Activated CD4-positive, alpha-beta T cell treated with anti-CD3 and anti-CD28 coated beads, Interleukin-2, amount 10 ng/mL, durations not matched to agents 7 days and 5 days (primary cell): ENCODE results near the gene COQ8A. TPM values are rescaled to one million over a fixed set of nuclear protein-coding genes. Genes with fewer than 3 reads are reported as not detected.
A peak's percentile ranks its signal among the peaks of the same experiment; 100 is the strongest.

Source experiments
- CTCF ChIA-PET: fragments of 350-600 bp; sonication (Branson Sonifier 250); formaldehyde crosslinking; loops from one replicate; lab custom pipeline; 2021; ENCODE audit warnings: antibody characterized with exemption; lab: Charles Lee
- POLR2A ChIA-PET: fragments of 350-600 bp; sonication (Branson Sonifier 250); formaldehyde crosslinking; loops from one replicate; lab custom pipeline; 2021; ENCODE audit warnings: antibody characterized with exemption; lab: Charles Lee
- DNase-seq: peaks from one replicate; pipeline ENCODE4 v3.0.0-alpha.2; 2020
- H3K27ac Mint-ChIP-seq: one replicate; pipeline ENCODE4 v1.8.0; 2021; ENCODE audit warnings: mild to moderate bottlenecking, moderate library complexity, mixed read lengths
- H3K27me3 Mint-ChIP-seq: one replicate; pipeline ENCODE4 v1.8.0; 2021; ENCODE audit warnings: mixed read lengths
- H3K36me3 Mint-ChIP-seq: one replicate; pipeline ENCODE4 v1.8.0; 2021; ENCODE audit warnings: low read depth, mixed read lengths
- H3K4me1 Mint-ChIP-seq: one replicate; pipeline ENCODE4 v1.8.0; 2021; ENCODE audit warnings: mixed read lengths
- H3K4me3 Mint-ChIP-seq: one replicate; pipeline ENCODE4 v1.8.0; 2021; ENCODE audit warnings: mild to moderate bottlenecking, moderate library complexity, mixed read lengths
- H3K9me3 Mint-ChIP-seq: one replicate; pipeline ENCODE4 v1.8.0; 2021; ENCODE audit warnings: mixed read lengths
- total RNA-seq, 2 experiments: library from RNA; stranded (reverse); gene quantifications; one replicate each; pipeline ENCODE4 v1.2.3, GENCODE V29; 2021

COQ8A gene
- total RNA-seq, 2 experiments from 2014 or later, result 22.6 to 25.5 TPM

DNA sequence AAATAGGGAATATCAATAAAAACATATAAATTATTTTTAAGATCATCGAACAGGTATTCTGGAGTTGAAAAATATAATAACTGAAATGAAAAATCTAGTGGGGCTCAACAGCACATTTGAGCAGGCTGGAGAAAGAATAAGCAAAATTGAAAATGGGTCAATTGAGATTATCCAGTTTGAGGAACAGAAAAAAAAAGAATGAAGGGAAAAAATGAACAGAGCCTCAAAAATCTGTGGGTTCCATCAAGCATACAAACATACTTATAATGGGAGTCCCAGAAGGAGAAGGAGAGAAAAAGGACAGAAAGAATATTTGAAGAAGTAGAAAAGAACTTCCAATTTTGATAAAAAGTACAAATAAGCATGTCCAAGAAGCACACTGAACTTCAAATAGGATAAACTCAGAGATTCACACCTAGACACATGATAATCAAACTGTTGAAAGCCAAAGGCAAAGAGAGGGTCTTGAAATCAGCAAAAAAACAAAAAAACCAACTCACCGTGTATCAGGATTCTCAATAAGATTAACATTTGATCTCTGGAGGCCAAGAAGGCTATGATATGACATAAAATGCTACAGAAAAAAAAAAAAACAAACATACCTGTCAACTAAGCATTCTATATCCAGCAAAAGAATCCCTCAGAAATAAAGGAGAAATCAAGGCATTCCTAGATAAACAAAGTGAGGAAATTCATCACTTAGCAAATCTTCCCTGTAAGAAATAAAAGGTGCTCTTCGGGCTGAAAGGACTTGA is 5.4 kb upstream of the COQ8A start:
- POLR2A ChIA-PET, result no interaction called here
- peaks cover 17% of the 10 kb centered on the region for H3K36me3 Mint-ChIP-seq
- no peak overlapping the region for H3K4me3 Mint-ChIP-seq

GRCh38 chr1:226937940-226938725 is 2.0 kb upstream of the COQ8A start:
- POLR2A ChIA-PET, result interaction anchor here (0.6 kb wide), 2 partner anchors 38 to 491 kb away, joined by 3 read pairs; no protein-coding TSS in a partner anchor
- peaks cover 23% of the 10 kb centered on the region for H3K9me3 Mint-ChIP-seq
- H3K27me3 Mint-ChIP-seq, result peaks cover 1% of the 10 kb centered on the region
- DNase-seq, result no peak
- H3K4me1 Mint-ChIP-seq, result peaks cover 42% of the 10 kb centered on the region
- peaks cover 22% of the 10 kb centered on the region for H3K36me3 Mint-ChIP-seq
- H3K27ac Mint-ChIP-seq, result peak overlapping the region; percentile 98
- CTCF ChIA-PET, result interaction anchor here (0.9 to 1.4 kb wide), 3 partner anchors 9 to 305 kb away, joined by 3 to 4 read pairs (median 4); no protein-coding TSS in a partner anchor
- H3K4me3 Mint-ChIP-seq, result peak overlapping the region; percentile 84

More for the DNA sequence above, 5.4 kb upstream of the COQ8A start:
- CTCF ChIA-PET, result no interaction called here
- peaks cover 23% of the 10 kb centered on the region for H3K9me3 Mint-ChIP-seq
- H3K27ac Mint-ChIP-seq, result no peak overlapping the region
- DNase-seq, result no peak
- peaks cover 21% of the 10 kb centered on the region for H3K4me1 Mint-ChIP-seq
- H3K27me3 Mint-ChIP-seq, result peaks cover 1% of the 10 kb centered on the region

- Mint-ChIP-seq H3K36me3 (peaks cover 21% of the 10 kb centered on the region), H3K4me1 (peaks cover 48% of the 10 kb centered on the region), H3K27me3 (peaks cover 1% of the 10 kb centered on the region), H3K27ac (peak overlapping the region; percentile 98), H3K4me3 (peak overlapping the region; percentile 84), H3K9me3 (peaks cover 23% of the 10 kb centered on the region)
- ChIA-PET CTCF (interaction anchor here (0.9 to 1.4 kb wide), 2 partner anchors 15 to 44 kb away, joined by 3 to 4 read pairs; no protein-coding TSS in a partner anchor), POLR2A (interaction anchor here (0.6 to 0.7 kb wide), 3 partner anchors 39 to 490 kb away, joined by 3 to 6 read pairs (median 3); no protein-coding TSS in a partner anchor)
- no peak for DNase-seq
Observed at GRCh38 chr1:226938903-226939437, 1.1 kb upstream of the COQ8A start.

DNA sequence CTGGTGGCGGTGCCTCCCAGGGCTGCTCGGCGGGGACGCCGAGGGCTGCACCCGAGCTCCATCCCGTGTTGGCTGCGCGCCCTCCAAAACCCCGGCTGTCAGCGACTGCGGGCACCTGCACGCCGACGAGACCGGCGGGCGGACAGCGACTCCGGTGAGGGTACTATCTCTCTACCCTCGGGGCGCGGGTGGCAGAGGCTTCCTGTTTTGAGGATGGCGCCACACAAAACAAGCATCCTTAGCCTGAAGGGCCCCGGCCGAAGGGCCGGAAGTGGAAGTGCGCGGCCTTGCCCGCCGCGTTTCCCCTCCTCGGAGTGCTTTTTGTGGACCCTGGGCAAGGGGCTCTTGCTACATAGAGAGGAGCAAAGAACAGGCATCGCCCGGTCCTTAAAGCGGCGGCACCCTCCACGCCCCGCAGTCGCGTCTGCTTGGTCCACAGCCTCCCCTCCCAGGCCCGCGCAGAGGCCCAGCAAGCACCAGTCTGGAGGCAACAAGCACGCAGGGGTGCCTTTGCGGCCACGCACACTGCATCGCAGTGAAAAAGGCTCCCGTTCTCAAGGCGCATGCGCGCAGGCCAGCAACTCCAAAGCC is 561 bp upstream of the COQ8A start:
- H3K4me1 Mint-ChIP-seq, result peaks cover 53% of the 10 kb centered on the region
- peaks cover 19% of the 10 kb centered on the region for H3K36me3 Mint-ChIP-seq
- ChIA-PET CTCF (interaction anchor here (0.8 to 0.9 kb wide), 2 partner anchors 16 to 57 kb away, joined by 3 read pairs; no protein-coding TSS in a partner anchor), POLR2A (interaction anchor here (0.7 to 1.1 kb wide), 2 partner anchors 24 to 373 kb away, joined by 5 to 6 read pairs; no protein-coding TSS in a partner anchor)
- peak overlapping the region; percentile 98 for H3K27ac Mint-ChIP-seq
- DNase-seq, result peak; percentile 72
- no peaks in the 10 kb centered on the region for H3K27me3 Mint-ChIP-seq
- peak overlapping the region; percentile 84 for H3K4me3 Mint-ChIP-seq
- peaks cover 19% of the 10 kb centered on the region for H3K9me3 Mint-ChIP-seq

DNA sequence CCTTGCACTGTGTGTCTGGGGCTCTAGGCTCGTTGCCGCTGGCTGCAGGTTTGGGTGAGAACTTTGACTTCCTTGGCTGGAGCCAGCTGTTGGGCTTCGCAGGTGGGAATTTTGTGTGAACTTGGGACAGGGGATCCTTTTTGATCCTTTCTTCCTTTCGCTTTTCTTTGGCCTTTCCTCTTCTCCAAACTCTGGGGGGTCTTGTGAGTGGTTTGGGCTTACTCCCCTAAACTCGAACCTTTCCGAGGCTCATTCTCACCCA is 643 bp downstream of the COQ8A start:
- H3K4me3 Mint-ChIP-seq, result peak overlapping the region; percentile 84
- peaks cover 7% of the 10 kb centered on the region for H3K9me3 Mint-ChIP-seq
- ChIA-PET CTCF (interaction anchor here (0.9 kb wide), 1 partner anchor 22 kb away, joined by 3 read pairs; no protein-coding TSS in a partner anchor), POLR2A (interaction anchor here (1.1 kb wide), 1 partner anchor 25 kb away, joined by 5 read pairs; no protein-coding TSS in a partner anchor)
- H3K36me3 Mint-ChIP-seq, result peaks cover 10% of the 10 kb centered on the region
- H3K27me3 Mint-ChIP-seq, result no peaks in the 10 kb centered on the region
- H3K4me1 Mint-ChIP-seq, result peaks cover 53% of the 10 kb centered on the region
- no peak for DNase-seq
- H3K27ac Mint-ChIP-seq, result peak overlapping the region; percentile 98

DNA sequence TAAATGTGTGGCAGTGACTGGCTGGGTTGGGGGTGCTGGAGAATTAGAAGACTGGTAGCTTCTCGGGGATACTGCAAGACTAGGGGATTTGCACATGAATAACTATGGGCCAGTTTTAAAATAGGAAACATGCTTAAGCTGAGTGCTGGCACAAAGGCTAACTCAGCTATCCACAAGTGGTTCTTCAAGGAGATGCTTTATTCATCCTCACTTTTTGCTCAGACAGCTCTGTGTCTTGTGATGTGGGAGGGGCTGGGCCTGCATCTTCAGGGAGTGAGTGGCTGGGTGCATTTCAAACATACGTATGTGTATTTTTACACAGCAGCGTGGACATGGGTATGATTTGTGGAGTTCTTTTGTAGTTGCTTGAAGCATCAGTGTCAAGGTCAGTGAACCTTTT is 2.3 kb downstream of the COQ8A start:
- Mint-ChIP-seq H3K4me3 (no peak overlapping the region), H3K4me1 (peaks cover 50% of the 10 kb centered on the region), H3K27ac (peak overlapping the region; percentile 44), H3K9me3 (no peaks in the 10 kb centered on the region), H3K36me3 (peaks cover 5% of the 10 kb centered on the region), H3K27me3 (no peaks in the 10 kb centered on the region)
- ChIA-PET CTCF (interaction anchor here (1.3 kb wide), 1 partner anchor 11 kb away, joined by 3 read pairs; no protein-coding TSS in a partner anchor), POLR2A (no interaction called here)
- DNase-seq, result no peak

- no peak overlapping the region for H3K27ac Mint-ChIP-seq
- H3K4me1 Mint-ChIP-seq, result peaks cover 42% of the 10 kb centered on the region
- DNase-seq, result no peak
- no peak overlapping the region for H3K4me3 Mint-ChIP-seq
- POLR2A ChIA-PET, result no interaction called here
- peaks cover 5% of the 10 kb centered on the region for H3K36me3 Mint-ChIP-seq
- no peaks in the 10 kb centered on the region for H3K27me3 Mint-ChIP-seq
- CTCF ChIA-PET, result interaction anchor here (1.3 kb wide), 1 partner anchor 11 kb away, joined by 3 read pairs; no protein-coding TSS in a partner anchor
- no peaks in the 10 kb centered on the region for H3K9me3 Mint-ChIP-seq
Observed at GRCh38 chr1:226943156-226943555, 3.1 kb downstream of the COQ8A start.

DNA sequence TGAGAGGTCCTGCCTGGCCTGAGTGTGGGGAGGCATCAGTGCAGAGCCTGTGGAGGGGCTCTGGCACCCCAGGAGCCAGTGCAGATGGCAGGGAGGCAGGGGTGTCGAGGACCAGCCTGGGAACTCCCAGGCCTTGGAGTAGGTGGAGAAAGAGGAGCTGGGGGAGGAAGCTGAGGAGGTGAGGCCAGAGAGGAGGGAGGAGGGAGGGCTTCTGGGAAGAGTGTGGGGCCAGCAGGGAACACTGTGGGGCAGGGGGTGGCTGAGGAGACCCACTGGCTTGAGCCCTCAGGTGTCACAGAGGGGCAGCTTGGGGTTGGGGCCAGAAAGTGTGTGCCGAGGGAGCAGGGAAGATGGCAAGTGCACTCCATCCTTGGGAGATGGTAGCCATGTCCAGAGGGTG is 3.8 kb downstream of the COQ8A start:
- no peak overlapping the region for H3K4me3 Mint-ChIP-seq
- no peak for DNase-seq
- no peaks in the 10 kb centered on the region for H3K9me3 Mint-ChIP-seq
- H3K27me3 Mint-ChIP-seq, result no peaks in the 10 kb centered on the region
- peaks cover 5% of the 10 kb centered on the region for H3K36me3 Mint-ChIP-seq
- peaks cover 35% of the 10 kb centered on the region for H3K4me1 Mint-ChIP-seq
- CTCF ChIA-PET, result interaction anchor here (0.6 to 1.3 kb wide), 2 partner anchors 10 to 55 kb away, joined by 3 read pairs; no protein-coding TSS in a partner anchor
- POLR2A ChIA-PET, result no interaction called here
- no peak overlapping the region for H3K27ac Mint-ChIP-seq

GRCh38 chr1:226945106-226945857 is 5.2 kb downstream of the COQ8A start:
- ChIA-PET POLR2A (no interaction called here), CTCF (interaction anchor here (0.8 kb wide), 1 partner anchor 42 kb away, joined by 3 read pairs; no protein-coding TSS in a partner anchor)
- H3K36me3 Mint-ChIP-seq, result peaks cover 5% of the 10 kb centered on the region
- H3K27me3 Mint-ChIP-seq, result no peaks in the 10 kb centered on the region
- H3K4me3 Mint-ChIP-seq, result no peak overlapping the region
- H3K9me3 Mint-ChIP-seq, result no peaks in the 10 kb centered on the region
- no peak overlapping the region for H3K27ac Mint-ChIP-seq
- peaks cover 32% of the 10 kb centered on the region for H3K4me1 Mint-ChIP-seq
- DNase-seq, result no peak

- CTCF ChIA-PET, result interaction anchor here (0.8 kb wide), 1 partner anchor 41 kb away, joined by 3 read pairs; no protein-coding TSS in a partner anchor
- H3K27me3 Mint-ChIP-seq, result no peaks in the 10 kb centered on the region
- H3K36me3 Mint-ChIP-seq, result peaks cover 5% of the 10 kb centered on the region
- H3K9me3 Mint-ChIP-seq, result no peaks in the 10 kb centered on the region
- H3K4me3 Mint-ChIP-seq, result no peak overlapping the region
- H3K4me1 Mint-ChIP-seq, result peaks cover 29% of the 10 kb centered on the region
- no peak overlapping the region for H3K27ac Mint-ChIP-seq
- DNase-seq, result no peak
- POLR2A ChIA-PET, result no interaction called here
Observed at GRCh38 chr1:226945858-226946245, 5.8 kb downstream of the COQ8A start.

DNA sequence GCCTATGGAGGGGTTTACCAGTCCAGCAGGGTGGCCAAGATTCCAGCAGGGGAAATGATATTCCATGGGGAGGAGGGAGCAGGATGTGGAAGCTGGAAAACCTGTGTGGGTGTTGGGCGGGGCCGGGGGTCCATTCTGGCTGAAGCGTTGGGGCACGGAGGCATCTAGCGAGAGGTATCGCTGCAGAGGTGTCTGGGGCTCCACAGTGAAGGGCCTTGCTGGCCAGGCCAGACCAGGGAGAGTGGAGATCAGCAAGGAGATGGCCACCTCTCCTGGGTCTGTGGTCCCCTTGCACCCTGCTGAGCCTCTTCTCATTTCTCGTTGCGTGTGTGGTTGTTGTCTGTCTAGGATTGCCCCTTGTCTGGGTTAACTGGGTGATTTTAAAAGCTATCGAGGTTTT is 6.2 kb downstream of the COQ8A start:
- CTCF ChIA-PET, result interaction anchor here (1.8 kb wide), 1 partner anchor 24 kb away, joined by 4 read pairs; no protein-coding TSS in a partner anchor
- no peaks in the 10 kb centered on the region for H3K27me3 Mint-ChIP-seq
- H3K9me3 Mint-ChIP-seq, result no peaks in the 10 kb centered on the region
- no peak for DNase-seq
- H3K4me1 Mint-ChIP-seq, result peaks cover 24% of the 10 kb centered on the region
- peaks cover 5% of the 10 kb centered on the region for H3K36me3 Mint-ChIP-seq
- H3K4me3 Mint-ChIP-seq, result no peak overlapping the region
- POLR2A ChIA-PET, result no interaction called here
- no peak overlapping the region for H3K27ac Mint-ChIP-seq
